IMR-90 (cell line): ENCODE data around the gene MAN1A2. TPM values are rescaled to one million over a fixed set of nuclear protein-coding genes. Genes with fewer than 3 reads are reported as not detected.

Experiments used
- ATAC-seq: fragments of 200-7000 bp; cut with Tn5 transposase; 2 replicates; pipeline ENCODE4 v1.9.1; 2020; ENCODE audit warnings: low read depth, mild to moderate bottlenecking, moderate library complexity
- BruUV-seq: library from RNA; stranded (reverse); fragments of 400-500 nt; replicated peaks from 2 replicates; lab custom pipeline; 2021; lab: Mats Ljungman, UMichigan
- CTCF ChIA-PET: fragments of 300-600 bp; formaldehyde crosslinking; extraction: SDS; loops from one replicate; lab custom pipeline; 2021; ENCODE audit warnings: antibody characterized with exemption; lab: Yijun Ruan, JAX
- POLR2A ChIA-PET: fragments of 300-600 bp; sonication (Branson Sonifier 250); formaldehyde crosslinking; loops from one replicate; lab custom pipeline; 2022; ENCODE audit warnings: antibody characterized with exemption; ENCODE audit not compliant: unreplicated experiment; lab: Charles Lee
- DNase-seq: peaks from one replicate; pipeline ENCODE4 v3.0.0; 2013
- H2AFZ ChIP-seq: replicated peaks from 2 replicates; pipeline ENCODE3; 2013; ENCODE audit warnings: low read length, mild to moderate bottlenecking; ENCODE audit not compliant: poor library complexity
- H2AK5ac ChIP-seq: 2 replicates; pipeline ENCODE4 v1.6.1; 2013; ENCODE audit warnings: low read depth, low read length, inconsistent platforms
- H2AK9ac ChIP-seq: replicated peaks from 2 replicates; pipeline ENCODE3; 2013; ENCODE audit warnings: mild to moderate bottlenecking, low read depth, low read length, moderate library complexity; ENCODE audit not compliant: poor library complexity
- H2BK120ac ChIP-seq: 2 replicates; pipeline ENCODE4 v1.6.1; 2013; ENCODE audit warnings: low read depth, low read length, inconsistent platforms
- H2BK15ac ChIP-seq: 3 replicates; pipeline ENCODE4 v1.6.1; 2013; ENCODE audit warnings: low read depth, low read length, inconsistent platforms
- H2BK20ac ChIP-seq: 2 replicates; pipeline ENCODE4 v1.6.1; 2013; ENCODE audit warnings: low read depth, mild to moderate bottlenecking, inconsistent platforms, low read length, moderate library complexity
- H2BK5ac ChIP-seq: 2 replicates; pipeline ENCODE4 v1.6.1; 2013; ENCODE audit warnings: mild to moderate bottlenecking, low read depth, low read length, inconsistent platforms; ENCODE audit not compliant: poor library complexity, severe bottlenecking
- H3K14ac ChIP-seq: replicated peaks from 2 replicates; pipeline ENCODE4 v1.6.1; 2013; ENCODE audit warnings: low read depth, low read length, inconsistent platforms
- H3K18ac ChIP-seq: 2 replicates; pipeline ENCODE4 v1.6.1; 2013; ENCODE audit warnings: low read depth, low read length, control low read depth
- H3K23ac ChIP-seq: 2 replicates; pipeline ENCODE4 v1.6.1; 2013; ENCODE audit warnings: low read depth, low read length, inconsistent platforms
- H3K27ac ChIP-seq: 2 replicates; pipeline ENCODE4 v1.5.1; 2013; ENCODE audit warnings: mild to moderate bottlenecking, control low read depth, low read length; ENCODE audit not compliant: insufficient read depth
- H3K27me3 ChIP-seq: 2 replicates; pipeline ENCODE4 v1.6.1; 2013; ENCODE audit warnings: low read length; ENCODE audit not compliant: control insufficient read depth, insufficient read depth
- H3K36me3 ChIP-seq: 2 replicates; pipeline ENCODE4 v1.6.1; 2013; ENCODE audit warnings: low read length, mixed read lengths; ENCODE audit not compliant: control insufficient read depth, insufficient read depth
- H3K4ac ChIP-seq: 2 replicates; pipeline ENCODE4 v1.6.1; 2013; ENCODE audit warnings: low read depth, low read length, inconsistent platforms
- H3K4me1 ChIP-seq: 2 replicates; pipeline ENCODE4 v1.6.1; 2013; ENCODE audit warnings: low read length, mixed read lengths; ENCODE audit not compliant: control insufficient read depth, insufficient read depth
- H3K4me2 ChIP-seq: 2 replicates; pipeline ENCODE4 v1.6.1; 2013; ENCODE audit warnings: low read depth, mild to moderate bottlenecking, control low read depth, low read length, moderate library complexity
- H3K4me3 ChIP-seq: 2 replicates; pipeline ENCODE4 v1.5.1; 2013; ENCODE audit warnings: low read depth, mild to moderate bottlenecking, control low read depth, low read length, moderate library complexity; ENCODE audit not compliant: insufficient read depth
- H3K56ac ChIP-seq: 2 replicates; pipeline ENCODE4 v1.6.1; 2013; ENCODE audit warnings: low read length, inconsistent platforms; ENCODE audit not compliant: insufficient read depth; ENCODE audit errors: extremely low read depth
- H3K79me1 ChIP-seq, 2 experiments: 2 replicates each; pipeline ENCODE4 v1.6.1; 2013; ENCODE audit warnings: low read length in 2 of 2, inconsistent platforms in 1 of 2, low read depth in 1 of 2
- H3K9ac ChIP-seq: 2 replicates; pipeline ENCODE4 v1.6.1; 2013; ENCODE audit warnings: low read depth, low read length, control low read depth
- H3K9me1 ChIP-seq: 2 replicates; pipeline ENCODE4 v1.6.1; 2013; ENCODE audit warnings: low read length, inconsistent platforms; ENCODE audit not compliant: insufficient read depth
- H3K9me3 ChIP-seq: 2 replicates; pipeline ENCODE4 v1.6.1; 2013; ENCODE audit warnings: low read length; ENCODE audit not compliant: control insufficient read depth, insufficient read depth
- H4K20me1 ChIP-seq: 2 replicates; pipeline ENCODE4 v1.6.1; 2013; ENCODE audit warnings: low read length, inconsistent platforms; ENCODE audit not compliant: insufficient read depth
- H4K5ac ChIP-seq: 2 replicates; pipeline ENCODE4 v1.6.1; 2013; ENCODE audit warnings: mild to moderate bottlenecking, low read depth, low read length, control low read depth
- H4K8ac ChIP-seq, 2 experiments: 2 replicates each; pipeline ENCODE4 v1.6.1; 2013; ENCODE audit warnings: low read depth in 2 of 2, low read length in 2 of 2, control low read depth in 1 of 2, inconsistent platforms in 1 of 2
- H4K91ac ChIP-seq: 2 replicates; pipeline ENCODE4 v1.6.1; 2013; ENCODE audit warnings: low read depth, low read length, inconsistent platforms; ENCODE audit not compliant: insufficient read depth
- BHLHE40 ChIP-seq: fragments of 150-350 bp; IDR thresholded peaks from 2 replicates; pipeline ENCODE4 v1.6.1; 2016; ENCODE audit warnings: mild to moderate bottlenecking, low read depth, low read length
- MAZ ChIP-seq: IDR thresholded peaks from 2 replicates; pipeline ENCODE4 v1.6.1; 2012; ENCODE audit warnings: low read depth, mild to moderate bottlenecking, low read length, improper control_type of control experiment, moderate library complexity, borderline replicate concordance
- RAD21 ChIP-seq: IDR thresholded peaks from 2 replicates; pipeline ENCODE4 v1.6.1; 2012; ENCODE audit warnings: low read length, improper control_type of control experiment
- SMC3 ChIP-seq: fragments of 150-350 bp; IDR thresholded peaks from 2 replicates; pipeline ENCODE4 v1.6.1; 2016; ENCODE audit warnings: low read depth, mild to moderate bottlenecking, antibody characterized with exemption, low read length, moderate library complexity
- WGBS, 2 experiments: methylation state at CpG; one replicate each; pipeline versions ENCODE4 v1.1.5 to v1.1.7; 2013; ENCODE audit warnings: missing lambda C conversion rate in 2 of 2; ENCODE audit not compliant: insufficient read length in 1 of 2; ENCODE audit errors: extremely low coverage in 2 of 2; 5-methylcytosine and 5-hydroxymethylcytosine counted together
- dilution Hi-C: fragments of 300-500 bp; cut with HindIII; formaldehyde crosslinking; loops from one replicate; pipeline ENCODE4 v1.14.3; 2018; ENCODE audit warnings: low sequenced_read_pairs; ENCODE audit not compliant: unreplicated experiment
- in situ Hi-C: fragments of 300-500 bp; cut with MboI; formaldehyde crosslinking; loops from 3 replicates; pipeline ENCODE4 v1.14.3; 2019; ENCODE audit warnings: low sequenced_read_pairs, inconsistent platforms, mixed read lengths
- intact Hi-C: fragments of 100-400 bp; cut with micrococcal nuclease; formaldehyde crosslinking; loops from 2 replicates; pipeline ENCODE4 v1.10.0; 2022
- polyA plus RNA-seq, 3 experiments: library from polyadenylated mRNA; depleted of rRNA; stranded (reverse); fragments of >200 nt; gene quantifications; 2 replicates each; pipeline ENCODE4 v1.2.3, GENCODE V29; 2012; ENCODE audit warnings: low replicate concordance in 1 of 3
- total RNA-seq: library from RNA; depleted of rRNA; stranded (reverse); fragments of >200 nt; gene quantifications from 2 replicates; pipeline ENCODE4 v1.2.3, GENCODE V29; 2012

The MAN1A2 gene
- total and polyA plus RNA-seq, 2 of the 4 experiments (the other 2 are of a cell fraction) = 12.4 to 29.4 TPM

GRCh38 chr1:117366177-117367045 is 838 bp upstream of the MAN1A2 start:
- peak overlapping the region; percentile 90 for H3K4me3 ChIP-seq
- intact Hi-C loops = loop anchor here (1.0 to 10.0 kb wide), 6 partner anchors 54 to 531 kb away; partner anchors contain the start of gene TENT5C
- peak overlapping the region; percentile 92 for H4K91ac ChIP-seq
- peaks cover 13% of the 10 kb centered on the region; the same call in 1 of the 2 replicates for H4K20me1 ChIP-seq
- ATAC-seq (peak; percentile 86), DNase-seq (peak; percentile 60)
- H3K9me3 ChIP-seq = no peaks in the 10 kb centered on the region
- WGBS, 2 experiments = 1% methylated on average over 39 of the region's 75 CpGs; no CpG with 5 or more reads in 1 of the 2 experiments
- peak overlapping the region; percentile 98 for H2AFZ ChIP-seq
- dilution Hi-C loops = no loop called here
- in situ Hi-C loops = loop anchor here (25.0 kb wide), 1 partner anchor 396 kb away; no protein-coding TSS in a partner anchor
- TSS peak; percentile 84 for BruUV-seq
- peak overlapping the region; percentile 74; the same call in 2 of the 3 replicates for H2BK15ac ChIP-seq
- peaks cover 2% of the 10 kb centered on the region; the same call in 1 of the 2 replicates for H3K9me1 ChIP-seq
- ChIA-PET POLR2A (interaction anchor here (0.5 kb wide), 1 partner anchor 31 kb away, joined by 8 read pairs; no protein-coding TSS in a partner anchor), CTCF (interaction anchor here (0.6 kb wide), 1 partner anchor 310 kb away, joined by 6 read pairs; no protein-coding TSS in a partner anchor)
- peak overlapping the region; percentile 71 for H2AK5ac ChIP-seq
- H4K5ac ChIP-seq = peak overlapping the region; percentile 79
- H3K23ac ChIP-seq = peak overlapping the region; percentile 98
- no peaks in the 10 kb centered on the region for H3K27me3 ChIP-seq
- peak overlapping the region; percentile 95 for H2BK5ac ChIP-seq
- peak overlapping the region; percentile 95 for H3K4ac ChIP-seq
- TF ChIP-seq MAZ = peak; percentile 45; the same call in 1 of the 2 replicates
- 0 out of 2 replicates have a peak, but pooled peaks have one; percentile 2 for TF ChIP-seq BHLHE40
- no peak for TF ChIP-seq SMC3
- no peak for TF ChIP-seq RAD21
- peak overlapping the region; percentile 93 for H3K4me2 ChIP-seq
- H3K14ac ChIP-seq = peak overlapping the region; percentile 91
- H3K56ac ChIP-seq = peak overlapping the region; percentile 95
- peak overlapping the region; percentile 87 for H2BK120ac ChIP-seq
- H3K27ac ChIP-seq = peak overlapping the region; percentile 97
- peaks cover 0 to 30% of the 10 kb centered on the region in 2 experiments; a peak in 2 of 4 replicates for H3K79me1 ChIP-seq
- no peaks in the 10 kb centered on the region for H3K36me3 ChIP-seq
- peak overlapping the region; percentile 95 for H4K8ac ChIP-seq
- H3K9ac ChIP-seq = peak overlapping the region; percentile 98
- 0 out of 2 replicates have a peak overlapping the region, but pooled peaks have one; percentile 57 for H2BK20ac ChIP-seq
- peak overlapping the region; percentile 92 for H2AK9ac ChIP-seq
- peak overlapping the region; percentile 82 for H3K18ac ChIP-seq
- H3K4me1 ChIP-seq = peaks cover 6% of the 10 kb centered on the region
